Cortex of kidney (tissue), 1 donor: ENCODE measurements around the gene ARL5C.

Experiments
- DNase-seq: peaks from one replicate; lab custom pipeline; 2025; lab: John Stamatoyannopoulos, UW

ARL5C gene

GRCh38 chr17:39165841-39166349 is at the start of gene ARL5C:
ARL5C (minus strand) TSS chr17:39166161; CDS start chr17:39165760, 401 bp downstream.
- DNase-seq, result no peak

GRCh38 chr17:39213852-39214251 is 47.9 kb upstream of the ARL5C start:
- no peak for DNase-seq

- DNase-seq, result no peak
Observed at GRCh38 chr17:39212841-39213480, 47.0 kb upstream of the ARL5C start.

- DNase-seq, result no peak
Observed at GRCh38 chr17:39212195-39212810, 46.3 kb upstream of the ARL5C start.

GRCh38 chr17:39210093-39210434 is 44.1 kb upstream of the ARL5C start:
- no peak for DNase-seq

GRCh38 chr17:39209317-39210092 is 43.5 kb upstream of the ARL5C start:
- DNase-seq, result no peak

GRCh38 chr17:39208893-39209292 is 42.9 kb upstream of the ARL5C start:
- no peak for DNase-seq

- no peak for DNase-seq
Observed at GRCh38 chr17:39208136-39208535, 42.2 kb upstream of the ARL5C start.

GRCh38 chr17:39205112-39205526 is 39.2 kb upstream of the ARL5C start:
- no peak for DNase-seq

- no peak for DNase-seq
Observed at GRCh38 chr17:39204245-39204644, 38.3 kb upstream of the ARL5C start.

GRCh38 chr17:39200957-39201510 is 35.1 kb upstream of the ARL5C start:
- no peak for DNase-seq

- DNase-seq, result no peak
Observed at GRCh38 chr17:39200070-39200879, 34.3 kb upstream of the ARL5C start, which contains the start of gene RPL19. RPL19 (plus strand) TSS chr17:39200283; CDS start chr17:39200345, 62 bp downstream.

GRCh38 chr17:39199820-39200069 is 33.8 kb upstream of the ARL5C start:
- no peak for DNase-seq

- DNase-seq, result no peak
Observed at GRCh38 chr17:39198186-39198566, 32.2 kb upstream of the ARL5C start.

GRCh38 chr17:39197380-39198185 is 31.6 kb upstream of the ARL5C start, which contains the start of gene CACNB1:
CACNB1 (minus strand) TSS chr17:39197669; CDS start chr17:39197495, 174 bp downstream.
- no peak for DNase-seq

- DNase-seq, result no peak
Observed at GRCh38 chr17:39196808-39197291, 30.9 kb upstream of the ARL5C start.

- no peak for DNase-seq
Observed at GRCh38 chr17:39196241-39196807, 30.4 kb upstream of the ARL5C start.

GRCh38 chr17:39195568-39196160 is 29.7 kb upstream of the ARL5C start:
- no peak for DNase-seq

- no peak for DNase-seq
Observed at GRCh38 chr17:39194985-39195524, 29.1 kb upstream of the ARL5C start.
